Upper lobe of right lung (tissue), 1 donor: ENCODE data around the gene CRISPLD2. TPM values are rescaled to one million over a fixed set of nuclear protein-coding genes. Genes with fewer than 3 reads are reported as not detected.

Experiments used
- ATAC-seq: fragments of 200-7000 bp; cut with Tn5 transposase; one replicate; pipeline ENCODE4 v1.9.1; 2020; ENCODE audit warnings: mild to moderate bottlenecking, moderate library complexity
- DNase-seq: peaks from one replicate; pipeline ENCODE4 v3.0.0-alpha.2; 2020
- H3K27ac ChIP-seq: fragments of 200-600 bp; one replicate; pipeline ENCODE4 v1.8.0; 2022
- H3K27me3 ChIP-seq: fragments of 200-600 bp; one replicate; pipeline ENCODE4 v1.8.0; 2022; ENCODE audit warnings: mild to moderate bottlenecking
- H3K36me3 ChIP-seq: fragments of 200-600 bp; one replicate; pipeline ENCODE4 v1.8.0; 2022
- H3K4me1 ChIP-seq: fragments of 200-600 bp; one replicate; pipeline ENCODE4 v1.8.0; 2022
- H3K4me3 ChIP-seq: fragments of 200-600 bp; one replicate; pipeline ENCODE4 v1.8.0; 2022; ENCODE audit warnings: mild to moderate bottlenecking
- H3K9me3 ChIP-seq: fragments of 200-600 bp; one replicate; pipeline ENCODE4 v1.8.0; 2022
- intact Hi-C: fragments of 100-400 bp; cut with DNase I; formaldehyde crosslinking; loops from one replicate; pipeline ENCODE4 v1.11.0; 2022
- total RNA-seq: library from RNA; stranded (reverse); fragmentation: NEBNext Ultra II Directional; extraction: Animal tissue kit (Norgen Biotek cat#: 25700); gene quantifications from one replicate; pipeline ENCODE4 v1.2.1, GENCODE V29; 2021
- TF ChIP-seq, protein P1 (sequence below): fragments of 200-600 bp; IDR thresholded peaks from one replicate; pipeline ENCODE4 v1.8.0; 2022; ENCODE audit warnings: antibody characterized with exemption
- donor health status: DM: no; HTN: yes; CAD: no; lungs with severe emphysema.

The CRISPLD2 gene
- total RNA-seq, 1 donor from 2014 or later: 61.9 TPM

DNA sequence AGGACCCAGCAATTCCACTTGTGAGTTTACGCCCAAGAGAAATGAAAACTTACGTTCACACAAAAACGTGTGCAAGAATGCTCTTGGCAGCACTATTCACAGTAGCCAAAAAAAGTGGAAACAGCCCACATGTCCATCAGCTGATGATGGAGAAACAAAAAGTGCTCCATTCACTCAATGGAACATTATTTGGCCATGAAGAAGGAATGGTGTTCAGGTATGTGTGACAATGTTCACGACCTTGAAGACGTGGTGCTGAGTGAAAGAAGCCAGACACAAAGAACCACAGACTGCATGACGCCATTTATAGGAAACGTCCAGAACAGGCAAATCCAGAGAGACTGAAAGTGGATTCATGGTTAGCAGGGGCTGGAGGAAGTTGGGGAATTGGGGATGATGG lies 106.7 kb downstream of the CRISPLD2 start:
- no peak for ATAC-seq
- TF ChIP-seq, protein P1, sequence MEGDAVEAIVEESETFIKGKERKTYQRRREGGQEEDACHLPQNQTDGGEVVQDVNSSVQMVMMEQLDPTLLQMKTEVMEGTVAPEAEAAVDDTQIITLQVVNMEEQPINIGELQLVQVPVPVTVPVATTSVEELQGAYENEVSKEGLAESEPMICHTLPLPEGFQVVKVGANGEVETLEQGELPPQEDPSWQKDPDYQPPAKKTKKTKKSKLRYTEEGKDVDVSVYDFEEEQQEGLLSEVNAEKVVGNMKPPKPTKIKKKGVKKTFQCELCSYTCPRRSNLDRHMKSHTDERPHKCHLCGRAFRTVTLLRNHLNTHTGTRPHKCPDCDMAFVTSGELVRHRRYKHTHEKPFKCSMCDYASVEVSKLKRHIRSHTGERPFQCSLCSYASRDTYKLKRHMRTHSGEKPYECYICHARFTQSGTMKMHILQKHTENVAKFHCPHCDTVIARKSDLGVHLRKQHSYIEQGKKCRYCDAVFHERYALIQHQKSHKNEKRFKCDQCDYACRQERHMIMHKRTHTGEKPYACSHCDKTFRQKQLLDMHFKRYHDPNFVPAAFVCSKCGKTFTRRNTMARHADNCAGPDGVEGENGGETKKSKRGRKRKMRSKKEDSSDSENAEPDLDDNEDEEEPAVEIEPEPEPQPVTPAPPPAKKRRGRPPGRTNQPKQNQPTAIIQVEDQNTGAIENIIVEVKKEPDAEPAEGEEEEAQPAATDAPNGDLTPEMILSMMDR: no peak
- peaks cover 18% of the 10 kb centered on the region for H3K4me1 ChIP-seq
- H3K27me3 ChIP-seq: no peaks in the 10 kb centered on the region
- no peaks in the 10 kb centered on the region for H3K36me3 ChIP-seq
- no peaks in the 10 kb centered on the region for H3K9me3 ChIP-seq
- H3K4me3 ChIP-seq: no peak overlapping the region
- H3K27ac ChIP-seq: no peak overlapping the region
- DNase-seq: no peak
- intact Hi-C loops: no loop called here

DNA sequence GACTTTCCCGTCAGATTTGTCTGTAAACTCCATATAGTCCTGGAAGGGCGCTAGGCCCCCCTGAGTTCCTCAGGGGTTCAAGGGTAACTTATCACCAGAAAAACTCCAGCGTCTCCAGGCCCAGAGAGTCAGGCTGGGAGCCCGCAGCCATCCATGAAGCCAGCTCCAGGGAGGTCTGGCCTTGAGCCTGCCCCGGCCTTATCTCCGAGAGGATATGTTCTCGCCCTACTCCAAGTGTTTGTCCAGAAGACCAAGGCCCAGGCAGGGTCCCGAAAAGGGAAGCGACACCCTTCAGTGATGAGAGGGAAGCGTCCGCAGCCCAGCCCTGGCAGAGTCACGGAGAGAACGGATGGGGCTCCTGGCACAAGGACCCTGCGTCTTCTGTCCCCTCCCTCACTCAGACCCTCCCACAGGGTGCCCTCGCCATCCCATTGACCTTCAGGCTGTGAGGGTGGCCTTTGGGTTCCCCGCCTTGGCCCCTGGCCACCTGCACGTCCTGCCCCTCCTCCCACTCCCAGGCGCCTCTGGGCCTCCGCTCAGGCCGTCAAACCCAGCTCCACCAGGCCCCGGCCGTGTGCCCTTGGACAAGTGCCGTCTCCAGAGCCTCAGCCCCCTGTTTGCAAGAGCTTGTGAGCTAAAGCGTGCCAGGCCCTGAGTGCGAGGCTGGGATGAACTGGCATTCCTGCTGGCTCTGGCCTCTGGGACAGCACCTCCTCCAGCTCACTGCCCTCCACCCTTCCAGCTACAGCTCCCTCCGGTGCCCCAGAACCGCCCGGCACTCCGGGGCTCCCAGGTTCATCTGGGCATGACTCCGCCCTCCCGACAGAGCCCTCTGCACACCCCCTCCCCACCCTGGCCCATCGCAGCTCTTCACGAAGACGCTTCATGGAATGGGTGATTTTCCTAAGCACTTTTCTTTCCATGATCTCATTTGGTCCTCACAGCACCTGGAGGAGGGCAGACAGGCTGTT lies 108.1 kb downstream of the CRISPLD2 start:
- H3K36me3 ChIP-seq: no peaks in the 10 kb centered on the region
- H3K9me3 ChIP-seq: no peaks in the 10 kb centered on the region
- DNase-seq (no peak), ATAC-seq (no peak)
- TF ChIP-seq, protein P1: no peak
- no peaks in the 10 kb centered on the region for H3K27me3 ChIP-seq
- no peak overlapping the region for H3K27ac ChIP-seq
- no peak overlapping the region for H3K4me3 ChIP-seq
- intact Hi-C loops: no loop called here
- peaks cover 6% of the 10 kb centered on the region for H3K4me1 ChIP-seq

DNA sequence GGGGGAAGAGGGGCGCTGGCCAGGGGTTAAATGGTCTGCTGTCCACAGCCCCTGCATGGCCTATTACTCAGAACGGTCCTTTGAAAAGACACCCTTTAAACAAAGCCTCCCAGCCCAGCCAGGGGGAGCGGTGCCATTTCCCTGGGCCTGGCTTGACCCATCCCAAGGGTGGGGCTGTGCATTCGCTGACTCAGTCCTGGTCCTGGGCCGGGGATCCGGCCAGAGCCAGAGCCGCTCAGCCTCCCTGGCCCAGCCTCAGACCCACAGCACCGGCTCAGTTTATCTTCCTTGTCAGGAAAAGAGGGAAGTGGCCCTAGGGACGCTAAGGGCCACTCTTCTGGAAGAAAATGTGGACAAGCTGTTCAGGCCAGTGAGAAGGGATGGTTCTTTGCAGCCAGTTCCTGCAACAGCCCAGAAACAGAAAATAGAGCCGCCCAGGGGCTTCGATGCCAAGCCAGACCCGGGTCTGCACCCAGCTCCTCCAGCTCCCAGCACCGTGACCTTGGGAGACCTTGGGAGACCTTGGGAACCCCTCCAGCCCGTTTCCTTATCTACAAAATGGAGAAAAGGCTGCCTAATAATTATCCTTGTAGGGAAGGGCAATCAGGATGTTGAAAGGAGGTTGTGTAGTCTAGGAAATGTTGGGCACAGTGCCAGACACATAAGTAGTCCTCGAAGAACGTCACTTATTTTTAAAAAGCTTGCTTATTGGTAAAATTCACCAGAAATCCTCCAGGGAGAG lies 109.1 kb downstream of the CRISPLD2 start:
- DNase-seq (no peak), ATAC-seq (peak; percentile 41)
- no peaks in the 10 kb centered on the region for H3K36me3 ChIP-seq
- no peaks in the 10 kb centered on the region for H3K4me1 ChIP-seq
- H3K27me3 ChIP-seq: no peaks in the 10 kb centered on the region
- no peaks in the 10 kb centered on the region for H3K9me3 ChIP-seq
- TF ChIP-seq, protein P1: no peak
- no peak overlapping the region for H3K4me3 ChIP-seq
- no peak overlapping the region for H3K27ac ChIP-seq
- intact Hi-C loops: no loop called here

DNA sequence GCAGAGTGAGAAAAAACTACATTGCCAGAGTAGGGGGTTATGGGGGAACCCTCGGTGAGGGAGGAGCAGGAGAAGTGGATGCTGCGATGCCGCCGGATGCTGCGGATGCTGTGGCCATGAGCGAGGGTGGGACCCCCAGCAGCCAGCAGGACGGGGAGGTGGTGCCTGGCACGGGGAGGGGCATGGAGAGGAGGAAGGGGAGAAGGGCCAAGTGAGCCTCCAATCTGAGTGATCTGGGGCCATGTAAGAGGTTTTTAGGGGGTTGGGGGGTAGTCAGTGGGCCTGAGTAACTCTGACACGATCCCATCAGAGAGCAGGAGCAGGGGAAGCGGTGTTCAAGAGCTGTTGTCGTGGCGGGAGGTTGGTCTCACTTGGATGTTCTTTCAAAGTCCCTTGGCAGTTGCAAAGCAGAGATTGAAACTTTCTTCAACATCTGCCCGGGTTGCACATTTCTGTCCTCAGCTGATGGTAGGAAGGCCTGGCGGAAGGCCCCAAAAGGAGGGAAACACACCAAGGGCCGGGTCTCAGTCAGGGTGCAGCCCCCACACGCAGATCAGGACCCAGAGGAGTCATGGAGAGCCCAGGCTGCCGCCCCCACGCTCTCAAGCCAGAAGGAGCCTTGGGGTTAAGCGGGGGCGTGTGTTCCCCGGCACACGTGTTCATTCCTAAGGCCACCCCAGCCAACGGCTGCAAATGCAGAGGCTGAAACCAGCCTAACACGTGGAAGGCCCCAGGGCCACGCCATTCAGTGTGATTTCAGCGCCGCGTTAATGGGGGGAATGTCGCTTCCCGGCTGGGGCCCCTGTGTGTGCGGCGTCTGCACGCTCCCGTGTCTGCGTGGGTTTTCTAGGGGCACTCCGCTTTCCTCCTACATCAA lies 109.9 kb downstream of the CRISPLD2 start:
- H3K4me3 ChIP-seq: no peak overlapping the region
- intact Hi-C loops: no loop called here
- DNase-seq (no peak), ATAC-seq (no peak)
- no peaks in the 10 kb centered on the region for H3K27me3 ChIP-seq
- TF ChIP-seq, protein P1: no peak
- no peak overlapping the region for H3K27ac ChIP-seq
- H3K4me1 ChIP-seq: no peaks in the 10 kb centered on the region
- no peaks in the 10 kb centered on the region for H3K36me3 ChIP-seq
- no peaks in the 10 kb centered on the region for H3K9me3 ChIP-seq
